ENCODE data around the gene LPAR5. TPM values are rescaled to one million over a fixed set of nuclear protein-coding genes. Genes with fewer than 3 reads are reported as not detected.

LPAR5 gene
- total RNA-seq, 2 experiments from 2014 or later, result 7.8 to 8.0 TPM

DNA sequence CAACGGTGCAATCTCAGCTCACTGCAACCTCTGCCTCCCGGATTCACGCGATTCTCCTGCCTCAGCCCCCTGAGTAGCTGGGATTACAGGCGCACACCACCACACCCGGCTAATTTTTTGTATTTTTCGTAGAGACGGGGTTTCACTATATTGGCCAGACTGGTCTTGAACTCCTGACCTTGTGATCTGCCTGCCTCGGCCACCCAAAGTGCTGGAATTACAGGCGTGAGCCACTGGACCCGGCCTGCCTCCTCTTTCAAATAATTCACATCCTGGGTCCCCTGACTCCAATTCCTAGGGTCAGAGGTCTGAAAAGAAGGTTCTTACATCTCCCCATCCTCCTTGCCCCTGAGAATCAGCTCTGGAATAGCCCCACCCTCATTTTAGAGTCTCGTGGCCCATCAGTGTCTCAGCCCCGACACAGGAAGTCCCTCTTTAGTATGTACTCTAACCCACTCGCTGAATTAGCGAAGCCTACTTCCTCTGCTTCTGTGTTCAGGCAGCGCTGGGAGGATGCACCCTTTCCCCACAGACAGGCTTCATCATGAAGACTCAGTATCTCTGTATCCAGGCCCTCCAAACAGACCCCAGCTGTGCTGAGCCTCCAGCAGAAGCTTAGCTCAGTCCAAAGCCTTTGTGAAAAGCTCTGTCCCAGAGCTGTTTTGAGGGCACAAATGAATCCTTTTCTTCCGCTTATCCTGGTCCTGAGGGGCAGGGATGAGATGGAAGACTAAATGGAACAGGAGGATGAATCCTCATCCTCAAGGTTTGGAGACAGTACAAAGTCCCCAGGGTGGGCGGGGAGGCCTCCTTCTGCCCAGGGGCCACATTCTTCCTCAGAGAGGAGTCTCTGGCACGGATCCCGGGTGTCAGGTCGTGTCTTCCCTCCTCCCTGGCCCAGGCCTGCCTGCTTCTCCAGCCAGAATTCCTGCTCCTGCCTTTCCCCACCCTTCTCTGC, 3.5 kb downstream of the LPAR5 start:
- Mint-ChIP-seq H3K27me3 (no peaks in the 10 kb centered on the region), H3K4me3 (peak overlapping the region; percentile 58), H3K27ac (peak overlapping the region; percentile 91), H3K9me3 (no peaks in the 10 kb centered on the region), H3K4me1 (peaks cover 59% of the 10 kb centered on the region), H3K36me3 (ENCODE audit: low read depth) (no peaks in the 10 kb centered on the region)
- ChIA-PET CTCF (interaction anchor here (0.6 to 5.8 kb wide), 8 partner anchors 12 to 367 kb away, joined by 3 to 34 read pairs (median 4); partner anchors contain the start of genes MLF2 and ZNF384), POLR2A (interaction anchor here (0.8 to 2.3 kb wide), 14 partner anchors 8 to 386 kb away, joined by 3 to 16 read pairs (median 4); partner anchors contain the start of genes ACRBP, COPS7A, LPCAT3 and NOP2)
- peak; percentile 64 for DNase-seq

DNA sequence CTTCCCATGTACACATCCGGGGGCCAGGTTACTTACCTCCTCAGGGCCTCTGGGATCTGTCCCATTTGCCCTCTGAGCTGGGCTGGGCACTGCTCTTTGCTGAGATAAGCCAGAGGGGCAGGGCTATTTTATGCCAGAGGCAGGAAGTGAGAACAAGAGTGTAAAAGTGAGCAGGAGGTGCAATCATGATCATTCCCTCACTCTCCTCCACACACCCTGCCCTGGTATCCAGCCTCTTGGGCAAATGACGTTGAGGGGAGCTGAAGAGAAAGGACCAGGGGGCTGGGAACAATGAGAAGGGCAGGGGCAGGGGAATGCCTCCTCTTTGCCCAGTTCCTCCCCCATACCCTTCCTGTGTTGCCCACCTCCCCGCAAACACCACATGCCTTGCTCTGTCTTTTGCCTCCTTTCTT, 4.2 kb downstream of the LPAR5 start:
- DNase-seq, result peak; percentile 20
- Mint-ChIP-seq H3K36me3 (ENCODE audit: low read depth) (peaks cover 1% of the 10 kb centered on the region), H3K4me3 (peak overlapping the region; percentile 58), H3K4me1 (peaks cover 63% of the 10 kb centered on the region), H3K27ac (peak overlapping the region; percentile 91), H3K9me3 (no peaks in the 10 kb centered on the region), H3K27me3 (no peaks in the 10 kb centered on the region)
- POLR2A ChIA-PET, result interaction anchor here (1.1 to 2.3 kb wide), 13 partner anchors 9 to 387 kb away, joined by 3 to 16 read pairs (median 4); partner anchors contain the start of genes LPCAT3, NOP2, SPSB2 and ZNF384
- CTCF ChIA-PET, result interaction anchor here (0.6 to 5.8 kb wide), 8 partner anchors 12 to 368 kb away, joined by 3 to 34 read pairs (median 4); partner anchors contain the start of genes MLF2 and ZNF384

DNA sequence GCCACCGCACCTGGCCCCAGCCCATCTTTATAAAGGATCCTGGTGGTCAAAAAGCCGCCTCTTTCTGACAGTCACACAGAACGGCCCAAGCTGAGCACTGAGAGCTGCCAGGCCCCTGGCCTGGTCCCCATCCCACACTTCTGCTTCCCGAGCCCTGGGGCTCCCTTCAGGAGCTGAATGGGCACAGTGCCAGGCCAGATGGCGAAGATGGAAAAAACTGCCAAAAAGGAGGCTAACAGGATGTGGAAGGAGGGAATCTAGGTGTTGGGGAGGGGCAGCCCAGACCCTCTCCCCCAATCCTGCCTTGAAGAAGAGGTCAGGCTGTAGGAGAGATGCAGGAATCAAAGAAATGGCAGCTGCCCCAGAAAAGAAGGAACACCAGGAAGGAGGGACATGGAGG, 5.0 kb downstream of the LPAR5 start:
- Mint-ChIP-seq H3K36me3 (ENCODE audit: low read depth) (peaks cover 5% of the 10 kb centered on the region), H3K27ac (peak overlapping the region; percentile 91), H3K27me3 (no peaks in the 10 kb centered on the region), H3K4me3 (peak overlapping the region; percentile 58), H3K4me1 (peaks cover 58% of the 10 kb centered on the region), H3K9me3 (no peaks in the 10 kb centered on the region)
- CTCF ChIA-PET, result interaction anchor here (1.2 to 5.8 kb wide), 2 partner anchors 10 to 11 kb away, joined by 4 to 34 read pairs; no protein-coding TSS in a partner anchor
- POLR2A ChIA-PET, result interaction anchor here (1.4 to 2.3 kb wide), 9 partner anchors 10 to 388 kb away, joined by 3 to 16 read pairs (median 4); partner anchors contain the start of genes LPCAT3, NOP2 and ZNF384
- no peak for DNase-seq

DNA sequence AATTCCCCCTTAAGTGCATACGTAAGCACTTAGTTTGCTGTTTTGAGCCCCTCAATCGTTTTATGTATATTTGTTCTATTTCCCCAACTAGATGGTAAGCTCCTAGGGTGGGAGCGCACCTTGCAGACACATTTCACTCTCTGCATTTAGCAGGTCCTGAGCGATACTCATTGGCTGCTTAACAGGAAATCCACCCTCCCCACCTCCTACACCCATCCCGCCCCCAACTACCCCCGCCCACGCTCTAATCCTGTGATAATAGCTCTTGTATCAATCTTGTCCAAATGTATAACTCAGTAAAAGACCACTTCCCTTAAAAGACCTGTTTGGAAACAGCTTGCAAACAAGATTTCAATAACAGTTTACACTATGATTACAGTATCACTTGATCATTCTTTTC, 8.1 kb downstream of the LPAR5 start:
- ChIA-PET CTCF (interaction anchor here (0.6 to 5.8 kb wide), 7 partner anchors 8 to 139 kb away, joined by 3 to 34 read pairs (median 3); partner anchors contain the start of gene ZNF384), POLR2A (interaction anchor here (1.3 to 1.9 kb wide), 3 partner anchors 37 to 125 kb away, joined by 5 to 7 read pairs (median 6); partner anchors contain the start of genes MLF2 and ZNF384)
- DNase-seq, result peak; percentile 48
- H3K27me3 Mint-ChIP-seq, result no peaks in the 10 kb centered on the region
- peaks cover 5% of the 10 kb centered on the region for H3K36me3 Mint-ChIP-seq (ENCODE audit: low read depth)
- peaks cover 43% of the 10 kb centered on the region for H3K4me1 Mint-ChIP-seq
- peak overlapping the region; percentile 73 for H3K4me3 Mint-ChIP-seq
- H3K9me3 Mint-ChIP-seq, result no peaks in the 10 kb centered on the region
- H3K27ac Mint-ChIP-seq, result peak overlapping the region; percentile 71

DNA sequence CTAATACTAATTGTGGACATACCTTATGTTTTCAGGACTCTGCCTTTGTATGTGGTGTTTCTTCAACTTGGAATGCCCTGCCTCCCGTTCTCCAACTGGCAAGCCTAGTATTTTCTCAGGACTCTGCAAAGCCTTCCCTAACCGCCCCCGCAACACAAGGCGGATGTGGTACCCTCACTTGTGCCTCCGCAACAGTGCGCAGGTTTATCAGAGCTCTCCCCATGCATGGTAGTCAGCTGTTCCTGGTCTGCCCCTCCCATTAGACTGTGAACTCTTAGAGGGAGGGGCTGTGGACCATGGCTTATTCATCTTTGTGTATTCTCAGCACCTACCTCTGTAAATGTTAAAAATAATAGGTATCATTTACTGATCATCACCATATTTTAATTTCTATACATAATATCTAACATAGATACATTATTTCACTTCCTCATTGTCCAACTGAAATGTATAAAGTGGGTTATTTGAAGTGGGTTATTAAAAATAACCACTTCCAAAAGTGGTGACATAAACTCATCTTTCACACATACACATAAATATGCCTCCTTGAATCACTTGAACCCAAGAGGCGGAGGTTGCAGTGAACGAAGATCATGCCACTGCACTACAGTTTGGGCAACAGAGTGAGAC, 9.0 kb downstream of the LPAR5 start:
- Mint-ChIP-seq H3K27me3 (no peaks in the 10 kb centered on the region), H3K36me3 (ENCODE audit: low read depth) (peaks cover 5% of the 10 kb centered on the region), H3K4me3 (peak overlapping the region; percentile 17), H3K9me3 (no peaks in the 10 kb centered on the region), H3K27ac (peak overlapping the region; percentile 2), H3K4me1 (peaks cover 34% of the 10 kb centered on the region)
- POLR2A ChIA-PET, result interaction anchor here (1.3 to 1.9 kb wide), 3 partner anchors 38 to 126 kb away, joined by 5 to 7 read pairs (median 6); partner anchors contain the start of genes MLF2 and ZNF384
- DNase-seq, result peak; percentile 25
- CTCF ChIA-PET, result interaction anchor here (0.7 to 1.4 kb wide), 2 partner anchors 13 to 63 kb away, joined by 3 to 4 read pairs; partner anchors contain the start of gene ZNF384

DNA sequence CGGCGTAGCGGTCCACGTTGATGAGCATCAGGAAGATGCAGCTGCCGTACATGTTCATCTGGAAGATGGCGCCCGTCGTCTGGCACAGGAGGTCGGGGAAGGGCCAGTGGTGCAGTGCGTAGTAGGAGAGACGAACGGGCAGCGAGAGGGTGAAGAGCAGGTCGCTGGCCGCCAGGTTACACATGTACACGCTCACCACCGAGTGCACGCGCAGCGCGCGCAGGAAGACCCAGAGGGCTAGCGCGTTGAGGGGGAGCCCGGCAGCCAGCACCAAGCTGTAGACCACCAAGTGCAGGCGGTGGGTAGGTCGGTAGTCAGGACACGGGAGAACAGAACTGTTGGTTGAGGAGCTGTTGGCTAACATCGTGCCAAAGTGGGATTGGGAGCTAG, 14.9 kb downstream of the LPAR5 start:
- H3K27me3 Mint-ChIP-seq, result no peaks in the 10 kb centered on the region

DNA sequence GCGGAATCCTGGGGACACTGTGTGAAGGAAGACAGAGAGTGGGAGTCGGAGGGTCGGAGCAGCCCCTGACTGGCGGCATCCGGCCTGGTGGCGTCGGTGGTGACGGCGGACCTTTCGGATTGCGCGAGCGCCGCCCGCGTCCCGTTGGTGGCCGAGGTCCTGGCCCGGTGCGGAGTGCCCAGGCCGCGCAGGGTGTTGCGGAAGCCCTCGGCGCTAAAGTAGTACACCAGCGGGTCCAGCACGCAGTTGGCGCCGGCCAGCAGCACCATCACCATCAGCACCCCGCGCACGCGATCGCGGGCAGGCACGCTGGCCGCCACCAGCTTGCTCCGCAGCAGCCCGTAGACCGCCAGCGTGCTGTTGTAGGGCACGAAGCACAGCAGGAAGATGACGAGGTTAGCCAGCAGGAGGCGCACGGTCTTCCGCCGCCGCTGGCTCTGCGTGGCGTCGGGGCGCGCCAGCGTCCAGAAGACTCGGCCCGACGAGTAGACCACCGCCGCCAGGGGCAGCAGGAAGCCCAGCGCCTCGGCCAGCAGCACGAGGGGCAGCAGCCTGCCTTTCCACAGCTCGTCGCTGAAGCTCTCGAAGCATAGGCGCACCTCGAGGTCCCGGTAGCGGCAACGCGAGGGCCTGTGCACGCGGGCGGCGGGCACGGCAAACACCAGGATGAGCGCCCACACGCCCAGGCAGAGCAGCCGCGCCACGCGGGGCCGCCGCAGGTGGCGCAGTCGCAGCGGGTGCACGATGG, 15.4 kb downstream of the LPAR5 start:
- CTCF ChIA-PET, result interaction anchor here (0.6 to 4.0 kb wide), 19 partner anchors 10 to 245 kb away, joined by 3 to 34 read pairs (median 4); partner anchors contain the start of genes COPS7A and MLF2
- Mint-ChIP-seq H3K4me3 (peak overlapping the region; percentile 54), H3K27ac (no peak overlapping the region), H3K27me3 (no peaks in the 10 kb centered on the region), H3K9me3 (no peaks in the 10 kb centered on the region), H3K36me3 (ENCODE audit: low read depth) (peaks cover 2% of the 10 kb centered on the region), H3K4me1 (peaks cover 16% of the 10 kb centered on the region)
- peak; percentile 60 for DNase-seq
- POLR2A ChIA-PET, result interaction anchor here (0.9 to 1.4 kb wide), 5 partner anchors 11 to 52 kb away, joined by 3 to 4 read pairs (median 3); partner anchors contain the start of gene NOP2

More for the DNA sequence above, 14.9 kb downstream of the LPAR5 start:
- H3K36me3 Mint-ChIP-seq (ENCODE audit: low read depth), result peaks cover 2% of the 10 kb centered on the region
- H3K4me1 Mint-ChIP-seq, result peaks cover 16% of the 10 kb centered on the region
- ChIA-PET CTCF (interaction anchor here (0.6 to 4.0 kb wide), 17 partner anchors 10 to 212 kb away, joined by 3 to 34 read pairs (median 4); partner anchors contain the start of genes COPS7A and MLF2), POLR2A (interaction anchor here (0.9 to 1.4 kb wide), 4 partner anchors 11 to 43 kb away, joined by 3 to 4 read pairs (median 4); no protein-coding TSS in a partner anchor)
- H3K9me3 Mint-ChIP-seq, result no peaks in the 10 kb centered on the region
- no peak for DNase-seq
- no peak overlapping the region for H3K27ac Mint-ChIP-seq
- peak overlapping the region; percentile 54 for H3K4me3 Mint-ChIP-seq

DNA sequence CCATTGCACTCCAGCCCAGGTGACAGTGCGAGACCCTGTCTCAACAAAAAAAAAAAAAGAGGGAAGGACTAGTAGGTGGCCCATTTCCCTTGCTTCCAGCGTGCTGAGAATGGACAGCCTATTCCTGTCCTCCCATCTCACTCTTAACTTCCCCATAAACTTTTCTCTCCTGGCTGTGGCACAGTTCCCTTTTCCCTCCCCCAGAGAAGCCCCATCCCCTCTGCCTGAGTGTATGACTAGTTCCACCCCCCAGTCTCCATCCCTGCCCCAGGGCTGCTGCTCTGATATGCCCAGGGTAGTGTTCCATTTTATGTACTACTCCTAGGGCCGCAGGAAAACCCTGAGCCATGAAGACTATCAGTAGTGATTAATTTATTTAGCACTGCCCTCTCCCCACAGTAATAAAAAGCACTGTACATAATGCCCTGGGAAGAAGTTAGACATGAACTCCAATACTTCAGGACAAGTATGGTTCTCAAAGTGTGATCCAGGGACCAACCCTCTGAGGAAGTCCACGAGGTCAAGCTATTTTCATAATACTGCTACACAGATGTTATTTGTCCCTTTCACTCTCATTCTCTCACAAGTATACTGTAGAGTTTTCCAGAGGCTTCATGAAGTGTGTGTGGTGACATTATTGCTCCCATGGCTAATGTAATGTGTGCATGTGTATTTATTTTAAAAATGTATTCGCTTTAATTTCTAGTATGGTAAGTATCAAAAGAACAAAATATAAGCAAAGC, 17.1 kb downstream of the LPAR5 start:
- Mint-ChIP-seq H3K4me1 (peaks cover 23% of the 10 kb centered on the region), H3K36me3 (ENCODE audit: low read depth) (peaks cover 2% of the 10 kb centered on the region), H3K27ac (no peak overlapping the region), H3K27me3 (no peaks in the 10 kb centered on the region), H3K9me3 (no peaks in the 10 kb centered on the region), H3K4me3 (no peak overlapping the region)
- CTCF ChIA-PET, result interaction anchor here (0.7 to 4.0 kb wide), 9 partner anchors 10 to 247 kb away, joined by 3 to 34 read pairs (median 3); no protein-coding TSS in a partner anchor
- POLR2A ChIA-PET, result interaction anchor here (1.3 kb wide), 1 partner anchor 71 kb away, joined by 5 read pairs; the partner anchor contains the start of gene ZNF384
- DNase-seq, result no peak

DNA sequence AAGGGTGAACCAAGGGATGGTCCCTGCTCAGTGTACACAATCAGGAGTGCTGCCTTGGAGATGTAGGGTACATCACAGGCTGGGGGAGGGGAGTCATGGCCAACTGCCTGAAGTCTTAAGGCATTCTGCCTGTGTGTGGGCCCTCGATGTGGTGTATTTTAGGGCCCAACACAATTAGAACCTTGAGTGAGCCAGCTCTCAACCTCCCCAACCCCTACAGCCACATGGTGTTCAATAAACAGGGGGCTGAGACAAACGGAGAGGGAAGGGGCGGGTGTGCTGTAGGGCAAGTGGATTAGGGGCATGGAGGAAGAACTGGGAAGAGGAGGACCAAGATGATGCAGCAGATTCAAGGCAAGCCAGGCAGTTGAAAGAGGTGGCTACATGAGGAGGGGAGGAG, 20.0 kb downstream of the LPAR5 start:
- Mint-ChIP-seq H3K4me1 (peaks cover 42% of the 10 kb centered on the region), H3K27ac (peak overlapping the region; percentile 28), H3K9me3 (no peaks in the 10 kb centered on the region), H3K27me3 (no peaks in the 10 kb centered on the region), H3K36me3 (ENCODE audit: low read depth) (peaks cover 2% of the 10 kb centered on the region), H3K4me3 (no peak overlapping the region)
- POLR2A ChIA-PET, result interaction anchor here (0.7 to 1.2 kb wide), 2 partner anchors 7 to 19 kb away, joined by 3 read pairs; no protein-coding TSS in a partner anchor
- CTCF ChIA-PET, result interaction anchor here (0.6 to 0.8 kb wide), 6 partner anchors 49 to 276 kb away, joined by 3 to 4 read pairs (median 3); partner anchors contain the start of gene ZNF384
- no peak for DNase-seq

DNA sequence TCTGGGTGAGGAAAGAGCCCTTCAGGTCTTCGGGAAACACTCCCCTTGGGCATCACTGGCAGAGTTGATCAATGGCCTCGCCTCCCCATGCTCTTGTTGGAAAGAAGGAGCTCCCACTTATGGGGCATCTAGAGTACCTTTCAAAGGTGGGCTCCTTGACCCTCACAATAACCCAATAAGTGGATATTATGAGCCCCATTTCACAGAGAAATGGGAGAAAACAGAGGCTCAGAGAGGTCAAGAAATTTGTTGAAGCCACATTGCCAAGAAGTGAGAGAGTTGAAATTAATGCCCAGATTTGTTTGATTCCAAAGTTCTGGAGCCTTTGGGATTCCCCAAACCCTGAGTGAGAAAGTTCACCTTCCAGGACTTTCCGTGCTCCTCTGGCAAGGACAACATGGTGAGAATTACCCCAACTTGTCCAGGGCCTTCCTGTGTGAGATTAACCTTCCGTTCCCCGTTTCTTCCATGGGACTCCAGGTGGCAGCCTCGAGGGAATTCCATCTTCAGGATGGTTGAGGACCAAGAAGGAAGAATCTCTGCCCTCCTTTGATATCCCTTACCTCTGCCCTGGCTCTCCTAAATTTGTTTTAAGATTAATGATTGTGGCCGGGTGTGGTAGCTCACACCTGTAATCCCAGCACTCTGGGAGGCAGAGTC, 21.1 kb downstream of the LPAR5 start:
- Mint-ChIP-seq H3K36me3 (ENCODE audit: low read depth) (no peaks in the 10 kb centered on the region), H3K4me3 (no peak overlapping the region), H3K27ac (no peak overlapping the region), H3K27me3 (no peaks in the 10 kb centered on the region), H3K9me3 (no peaks in the 10 kb centered on the region), H3K4me1 (peaks cover 46% of the 10 kb centered on the region)
- ChIA-PET POLR2A (interaction anchor here (0.6 to 2.5 kb wide), 6 partner anchors 8 to 158 kb away, joined by 3 to 14 read pairs (median 4); partner anchors contain the start of genes COPS7A and ZNF384), CTCF (interaction anchor here (0.9 to 1.1 kb wide), 3 partner anchors 9 to 70 kb away, joined by 3 read pairs; no protein-coding TSS in a partner anchor)
- DNase-seq, result no peak
